Upper lobe of right lung (tissue), 1 donor: ENCODE measurements around the gene FRMPD2. TPM values are rescaled to one million over a fixed set of nuclear protein-coding genes. Genes with fewer than 3 reads are reported as not detected.
"Not testable (repeated sequence)": the region's sequence is repeated elsewhere in the genome, so short reads cannot be mapped to it uniquely, and the experiment has no call there.

ENCODE experiments used
- ATAC-seq: fragments of 200-7000 bp; cut with Tn5 transposase; one replicate; pipeline ENCODE4 v1.9.1; 2020; ENCODE audit warnings: mild to moderate bottlenecking, moderate library complexity
- DNase-seq: peaks from one replicate; pipeline ENCODE4 v3.0.0-alpha.2; 2020
- H3K27ac ChIP-seq: fragments of 200-600 bp; one replicate; pipeline ENCODE4 v1.8.0; 2022
- H3K27me3 ChIP-seq: fragments of 200-600 bp; one replicate; pipeline ENCODE4 v1.8.0; 2022; ENCODE audit warnings: mild to moderate bottlenecking
- H3K36me3 ChIP-seq: fragments of 200-600 bp; one replicate; pipeline ENCODE4 v1.8.0; 2022
- H3K4me1 ChIP-seq: fragments of 200-600 bp; one replicate; pipeline ENCODE4 v1.8.0; 2022
- H3K4me3 ChIP-seq: fragments of 200-600 bp; one replicate; pipeline ENCODE4 v1.8.0; 2022; ENCODE audit warnings: mild to moderate bottlenecking
- H3K9me3 ChIP-seq: fragments of 200-600 bp; one replicate; pipeline ENCODE4 v1.8.0; 2022
- intact Hi-C: fragments of 100-400 bp; cut with DNase I; formaldehyde crosslinking; loops from one replicate; pipeline ENCODE4 v1.11.0; 2022
- total RNA-seq: library from RNA; stranded (reverse); fragmentation: NEBNext Ultra II Directional; extraction: Animal tissue kit (Norgen Biotek cat#: 25700); gene quantifications from one replicate; pipeline ENCODE4 v1.2.1, GENCODE V29; 2021
- TF ChIP-seq, protein P1 (sequence below): fragments of 200-600 bp; IDR thresholded peaks from one replicate; pipeline ENCODE4 v1.8.0; 2022; ENCODE audit warnings: antibody characterized with exemption
- donor health status: DM: no; HTN: yes; CAD: no; lungs with severe emphysema.

The FRMPD2 gene
- total RNA-seq, 1 donor from 2014 or later = not detected

DNA sequence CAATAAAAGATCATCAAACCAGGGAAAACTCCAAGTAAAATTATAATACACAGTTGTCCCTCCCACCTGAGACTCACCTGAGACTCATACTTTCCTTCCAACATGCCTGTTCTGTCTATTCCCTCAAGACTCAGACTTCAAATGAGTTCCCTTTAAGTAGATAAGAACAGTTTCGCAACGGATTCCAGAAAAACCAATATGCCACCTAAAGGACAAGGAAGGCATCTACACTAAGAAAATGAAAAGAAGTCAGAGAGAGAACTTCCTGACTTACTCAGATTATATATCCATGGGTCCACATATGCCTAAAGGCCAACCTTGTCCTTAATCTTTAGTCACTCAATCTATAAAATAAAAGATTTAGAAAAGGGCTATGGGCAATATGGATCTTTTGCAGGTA is 148.9 kb downstream of the FRMPD2 start:
- intact Hi-C loops, H3K4me1 ChIP-seq, H3K9me3 ChIP-seq, H3K27me3 ChIP-seq, DNase-seq, H3K36me3 ChIP-seq, H3K4me3 ChIP-seq, H3K27ac ChIP-seq: not testable (repeated sequence)
- peak; percentile 82 for ATAC-seq
- TF ChIP-seq, protein P1, sequence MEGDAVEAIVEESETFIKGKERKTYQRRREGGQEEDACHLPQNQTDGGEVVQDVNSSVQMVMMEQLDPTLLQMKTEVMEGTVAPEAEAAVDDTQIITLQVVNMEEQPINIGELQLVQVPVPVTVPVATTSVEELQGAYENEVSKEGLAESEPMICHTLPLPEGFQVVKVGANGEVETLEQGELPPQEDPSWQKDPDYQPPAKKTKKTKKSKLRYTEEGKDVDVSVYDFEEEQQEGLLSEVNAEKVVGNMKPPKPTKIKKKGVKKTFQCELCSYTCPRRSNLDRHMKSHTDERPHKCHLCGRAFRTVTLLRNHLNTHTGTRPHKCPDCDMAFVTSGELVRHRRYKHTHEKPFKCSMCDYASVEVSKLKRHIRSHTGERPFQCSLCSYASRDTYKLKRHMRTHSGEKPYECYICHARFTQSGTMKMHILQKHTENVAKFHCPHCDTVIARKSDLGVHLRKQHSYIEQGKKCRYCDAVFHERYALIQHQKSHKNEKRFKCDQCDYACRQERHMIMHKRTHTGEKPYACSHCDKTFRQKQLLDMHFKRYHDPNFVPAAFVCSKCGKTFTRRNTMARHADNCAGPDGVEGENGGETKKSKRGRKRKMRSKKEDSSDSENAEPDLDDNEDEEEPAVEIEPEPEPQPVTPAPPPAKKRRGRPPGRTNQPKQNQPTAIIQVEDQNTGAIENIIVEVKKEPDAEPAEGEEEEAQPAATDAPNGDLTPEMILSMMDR = peak; percentile 21

DNA sequence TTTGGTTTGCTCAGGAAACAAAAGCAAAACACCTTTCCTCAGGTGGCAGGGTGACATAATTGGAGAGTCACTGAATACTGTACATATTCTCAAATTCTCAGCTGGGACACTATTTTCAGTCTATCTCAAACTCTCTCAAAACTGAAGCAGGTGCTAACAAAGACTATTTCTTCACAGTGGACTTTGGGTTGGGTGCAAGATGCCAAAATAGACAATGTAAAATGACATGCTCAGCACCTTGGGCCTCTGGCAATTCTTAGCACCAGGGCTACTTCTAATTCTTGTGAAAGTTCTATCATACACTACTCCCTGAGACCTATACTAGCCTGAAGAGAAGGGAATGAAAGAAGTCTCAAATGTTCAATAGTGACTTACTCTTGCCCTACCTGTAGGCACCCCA is 151.9 kb downstream of the FRMPD2 start:
- H3K4me3 ChIP-seq, intact Hi-C loops, H3K27me3 ChIP-seq, H3K36me3 ChIP-seq, H3K4me1 ChIP-seq, H3K27ac ChIP-seq, H3K9me3 ChIP-seq, DNase-seq, ATAC-seq: not testable (repeated sequence)

- intact Hi-C loops, H3K4me3 ChIP-seq, H3K9me3 ChIP-seq, DNase-seq, H3K4me1 ChIP-seq, ATAC-seq, H3K36me3 ChIP-seq, H3K27ac ChIP-seq, H3K27me3 ChIP-seq: not testable (repeated sequence)
These were observed 164.2 kb downstream of the FRMPD2 start for GRCh38 chr10:48110277-48110676.

Other genes starting within 250 kb of the FRMPD2 start
- gene MAPK8, start 32.0 kb upstream of the FRMPD2 start, total RNA-seq = 42.3 TPM